HG02571 (cell line): ENCODE results near the gene TMEM63A.
"Not testable (repeated sequence)": the region's sequence is repeated elsewhere in the genome, so short reads cannot be mapped to it uniquely, and the experiment has no call there.

Experiments
- ATAC-seq: cut with Tn5 transposase; IDR thresholded peaks from one replicate; pipeline ENCODE4 v1.9.1; 2021; ENCODE audit warnings: mild to moderate bottlenecking, moderate library complexity; ENCODE audit not compliant: unreplicated experiment

The TMEM63A gene

DNA sequence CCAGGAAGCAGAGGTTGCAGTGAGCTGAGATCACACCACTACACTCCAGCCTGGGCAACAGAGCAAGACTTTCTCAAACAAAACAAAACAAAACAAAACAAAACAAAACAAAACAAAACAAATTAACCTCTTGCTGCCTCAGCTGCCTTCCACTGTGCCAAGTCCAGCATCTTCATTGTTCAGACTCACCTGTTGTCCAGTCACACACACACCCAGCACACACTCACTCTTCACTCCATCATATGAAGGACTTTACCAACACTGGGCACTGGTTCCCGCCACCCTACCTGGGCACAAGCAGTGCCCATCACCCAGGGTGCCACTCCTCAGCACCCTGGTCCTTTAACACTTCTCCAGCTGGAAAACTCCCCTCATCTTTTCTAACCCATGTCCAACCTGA is 27.3 kb upstream of the TMEM63A start:
- no peak for ATAC-seq

DNA sequence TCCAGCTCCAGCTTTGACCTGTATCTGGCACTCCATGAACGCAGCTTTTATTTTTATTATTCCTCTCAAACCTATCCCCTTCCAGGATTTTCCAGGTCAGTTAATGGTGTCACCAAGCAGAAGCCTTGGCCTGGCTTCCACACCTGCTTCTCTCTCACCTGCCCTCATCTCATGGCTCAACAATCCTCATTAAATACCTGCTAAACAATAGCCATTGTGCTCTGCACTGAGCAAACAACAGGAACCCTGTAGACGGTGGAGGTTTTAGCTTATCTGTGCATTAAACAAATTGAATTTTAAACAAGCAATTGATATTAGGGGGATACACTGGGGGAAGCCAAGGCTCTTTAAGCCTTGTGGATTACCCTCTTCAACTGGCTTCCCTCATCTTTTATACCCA is 26.6 kb upstream of the TMEM63A start:
- ATAC-seq, result no peak

- ATAC-seq, result no peak
Measured at GRCh38 chr1:225908013-225908640, 25.9 kb upstream of the TMEM63A start.

DNA sequence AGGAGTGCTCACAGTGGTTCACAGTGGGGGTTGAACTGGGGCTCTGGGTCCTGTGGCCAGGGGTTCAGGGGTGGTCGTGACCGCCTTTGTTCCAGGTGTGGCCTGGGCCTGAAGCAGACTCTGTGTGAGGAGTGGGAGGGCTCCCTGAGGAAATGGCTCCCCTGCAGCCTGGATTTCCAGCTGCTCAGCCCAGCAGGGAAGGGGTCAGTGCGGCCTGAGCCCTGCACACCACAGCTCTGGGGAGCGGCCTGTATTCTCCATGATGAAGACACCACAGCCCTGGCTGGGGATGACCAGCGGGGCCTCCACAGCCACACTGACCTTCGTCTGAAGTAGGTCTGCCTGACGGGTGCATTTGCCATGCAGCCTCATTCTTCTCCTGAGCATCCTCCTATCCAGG is 25.2 kb upstream of the TMEM63A start:
- ATAC-seq, result no peak

DNA sequence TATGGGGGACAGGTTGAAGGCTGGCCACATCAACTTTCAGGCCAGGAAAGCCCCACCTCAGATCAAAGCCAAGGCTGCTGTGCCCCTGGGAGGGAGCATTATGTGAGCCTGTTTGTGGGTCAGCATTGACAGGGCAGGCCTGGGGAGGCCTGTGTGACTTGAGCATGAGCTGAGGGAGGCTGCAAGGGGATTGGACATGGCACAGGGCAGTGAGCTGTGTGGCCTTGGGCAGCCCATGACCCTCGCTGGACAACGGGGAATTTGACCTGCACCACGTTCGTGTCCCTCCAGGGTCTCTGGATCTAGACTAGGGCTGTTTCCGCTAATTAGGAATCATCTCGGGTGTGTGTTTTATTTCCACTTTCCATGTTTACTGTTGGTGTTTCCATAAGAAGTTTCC is 24.3 kb upstream of the TMEM63A start:
- ATAC-seq, result no peak

- ATAC-seq, result no peak
Measured at GRCh38 chr1:225903623-225904022, 21.4 kb upstream of the TMEM63A start.

DNA sequence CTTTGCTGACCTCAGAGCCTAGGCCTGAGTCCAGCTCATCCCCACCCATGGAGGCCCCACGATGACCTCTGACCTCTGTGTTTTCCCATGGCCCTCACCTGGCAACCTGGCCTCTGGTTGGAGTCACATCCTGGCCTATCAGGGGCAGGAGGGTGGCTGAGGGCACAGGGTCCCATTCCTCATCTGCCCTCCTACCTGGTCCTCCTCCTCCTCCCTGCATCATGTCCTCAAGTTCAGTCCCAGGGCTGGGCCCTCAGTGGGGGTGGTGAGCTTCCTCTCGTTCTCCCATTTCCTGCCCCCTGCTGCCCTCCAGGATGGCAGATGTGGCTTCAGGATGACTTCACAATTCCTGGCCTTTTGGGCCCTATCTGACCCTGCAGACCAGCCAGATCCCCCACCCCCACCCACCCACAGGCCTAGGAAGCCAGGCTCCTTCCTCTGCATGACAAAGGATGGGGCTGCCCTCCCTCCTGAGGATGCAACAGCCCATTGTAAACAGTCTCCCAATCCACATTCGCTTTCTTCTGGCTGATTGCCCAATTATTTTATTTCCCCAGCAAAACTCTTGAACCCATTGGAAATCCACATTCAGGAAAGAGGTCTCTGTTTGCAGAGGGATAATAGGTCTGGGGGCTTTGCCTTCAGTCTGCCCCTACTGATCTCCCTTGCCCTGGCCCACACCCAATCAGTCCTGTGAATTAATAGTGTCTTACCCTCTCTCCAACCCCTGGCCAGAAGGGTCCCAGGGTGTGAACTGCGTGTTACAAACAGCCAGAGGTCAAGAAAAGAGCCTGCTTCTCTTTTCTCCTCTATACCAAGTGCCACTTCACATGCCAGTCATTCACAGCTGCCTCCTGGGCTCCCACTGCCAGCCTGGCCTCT is 17.1 kb upstream of the TMEM63A start:
- ATAC-seq, result no peak

DNA sequence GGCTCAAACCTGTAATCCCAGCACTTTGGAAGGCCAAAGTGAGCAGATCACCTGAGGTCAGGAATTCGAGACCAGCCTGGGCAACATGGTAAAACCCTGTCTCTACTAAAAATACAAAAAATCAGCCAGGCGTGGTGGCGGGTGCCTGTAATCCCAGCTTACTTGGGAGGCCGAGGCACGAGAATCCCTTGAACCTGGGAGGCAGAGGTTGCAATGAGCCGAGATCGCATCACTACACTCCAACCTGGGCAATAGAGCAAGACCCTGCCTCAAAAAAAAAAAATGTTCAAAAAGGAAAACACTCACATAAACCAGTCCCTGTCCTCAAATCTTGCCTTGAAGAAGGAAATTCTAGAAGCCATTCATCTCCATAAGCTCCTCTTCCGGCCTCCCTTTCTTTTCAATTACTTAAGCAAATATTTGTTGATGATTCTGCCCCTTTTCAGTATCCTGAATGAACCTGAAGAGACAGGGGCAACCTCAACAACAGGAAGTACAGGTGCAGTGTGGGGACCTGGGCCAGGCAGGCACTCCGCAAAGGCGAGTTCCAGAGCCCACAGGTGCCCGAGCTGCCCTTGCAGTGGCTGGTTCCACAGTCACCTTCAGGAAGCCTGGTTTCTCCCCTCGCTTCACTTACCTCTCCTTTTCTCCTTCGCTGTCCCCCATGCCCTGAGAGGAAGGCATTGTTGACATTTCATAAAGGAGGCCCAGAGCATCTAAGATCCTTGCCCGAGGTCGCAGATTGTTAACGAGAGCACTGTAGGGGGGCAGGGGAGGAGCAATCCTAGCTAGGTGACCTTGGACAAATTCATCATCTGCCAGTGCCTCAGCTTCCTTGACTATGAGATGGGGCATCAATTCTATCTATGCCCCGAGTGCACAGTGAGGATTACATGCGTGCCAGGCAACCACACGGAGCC is 15.7 kb upstream of the TMEM63A start:
- ATAC-seq, result no peak

- ATAC-seq, result peak; percentile 100
Measured at GRCh38 chr1:225896937-225897549, 14.9 kb upstream of the TMEM63A start.

- ATAC-seq, result no peak
Measured at GRCh38 chr1:225896494-225896893, 14.3 kb upstream of the TMEM63A start.

GRCh38 chr1:225892307-225892706 is 10.1 kb upstream of the TMEM63A start:
- no peak for ATAC-seq

GRCh38 chr1:225891229-225891972 is 9.2 kb upstream of the TMEM63A start:
- ATAC-seq, result no peak

- no peak for ATAC-seq
Measured at GRCh38 chr1:225890346-225891228, 8.4 kb upstream of the TMEM63A start.

DNA sequence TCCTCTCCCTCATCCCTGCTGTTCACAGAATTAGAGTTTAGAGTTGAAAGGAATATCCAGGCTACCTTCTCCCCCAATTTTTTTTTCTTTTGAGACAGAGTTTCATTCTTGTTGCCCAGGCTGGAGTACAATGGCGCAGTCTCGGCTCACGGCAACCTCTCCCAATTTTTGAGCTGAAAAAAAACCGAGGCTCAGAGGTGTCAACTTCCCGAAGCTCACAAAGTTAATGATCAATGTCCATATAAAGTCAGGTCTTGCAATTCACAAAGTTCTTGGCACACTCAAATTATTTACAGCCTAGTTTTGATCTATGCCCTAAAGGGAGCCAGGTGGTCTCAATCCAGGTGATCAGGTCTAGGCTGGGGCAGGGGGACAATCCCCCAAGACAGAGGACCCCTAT is 7.6 kb upstream of the TMEM63A start:
- no peak for ATAC-seq

DNA sequence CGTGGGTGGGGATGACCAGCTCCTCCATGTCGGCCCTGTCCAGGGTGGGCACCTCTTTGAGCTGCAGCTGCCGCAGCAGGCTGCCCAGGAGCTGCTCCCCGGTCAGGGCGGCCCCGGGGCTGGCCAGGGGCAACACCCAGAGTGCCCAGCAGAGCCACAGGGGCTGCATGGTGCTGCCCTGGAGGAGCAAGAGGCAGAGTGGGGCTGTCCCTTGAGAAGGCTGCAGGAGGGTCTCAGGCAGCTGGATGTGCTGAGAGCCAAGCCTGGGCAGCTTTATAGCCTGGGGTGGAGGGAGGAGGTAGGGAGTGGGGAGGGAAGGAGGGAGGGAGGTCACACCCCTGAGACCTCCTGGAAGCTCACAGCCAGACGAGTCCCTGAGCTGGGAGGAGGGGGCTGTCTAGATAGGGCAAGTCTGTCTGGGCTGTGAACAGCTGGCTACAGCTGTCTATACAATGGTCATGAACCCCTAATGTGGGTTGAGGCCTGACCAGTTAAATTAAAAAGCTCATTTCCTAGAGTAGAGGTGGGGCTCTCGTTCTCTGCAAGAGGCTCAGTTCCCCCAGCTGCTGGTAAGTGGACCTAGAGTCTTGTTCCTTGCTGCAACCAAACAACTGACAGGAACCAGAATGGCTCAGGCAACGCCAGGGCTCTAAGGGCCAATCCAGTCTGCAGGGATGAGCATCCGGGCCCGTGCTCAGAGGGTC is 6.9 kb upstream of the TMEM63A start, which contains the start of gene LEFTY1:
LEFTY1 (minus strand) TSS at position 249 of the 704 bp plus-strand sequence; CDS start at position 169, 80 bp downstream.
- no peak for ATAC-seq

DNA sequence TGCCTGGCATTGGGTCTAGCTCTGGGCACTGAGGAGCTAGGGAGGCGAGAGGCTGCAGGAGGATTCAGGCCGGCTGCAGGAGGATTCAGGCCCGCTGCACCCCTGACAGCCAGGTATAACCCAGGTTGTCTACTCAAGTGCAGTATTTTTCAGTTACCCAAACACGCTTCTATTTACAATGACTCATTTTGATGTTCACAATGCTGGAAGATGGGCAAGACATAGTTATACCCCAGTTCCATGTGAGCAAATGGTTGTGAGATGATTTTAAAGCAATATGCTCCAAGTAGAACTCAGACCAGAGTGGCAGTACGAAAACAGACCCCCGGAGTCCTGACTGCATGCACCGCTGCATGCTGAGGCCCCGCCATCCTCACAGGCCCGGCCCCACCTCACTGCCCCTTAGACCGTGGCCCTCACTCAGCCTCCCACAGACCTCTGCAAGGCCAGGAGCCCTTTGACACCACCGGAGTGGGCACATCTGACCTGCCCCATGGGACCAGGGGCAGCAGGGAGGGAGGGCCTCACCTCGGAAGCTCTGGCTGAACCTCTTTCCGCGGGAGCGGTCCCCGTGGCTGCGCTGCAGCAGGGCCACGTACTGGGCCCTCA is 6.2 kb upstream of the TMEM63A start:
- ATAC-seq, result no peak

- ATAC-seq, result not testable (repeated sequence)
Measured at GRCh38 chr1:225887554-225888288, 5.5 kb upstream of the TMEM63A start.

- no peak for ATAC-seq
Measured at GRCh38 chr1:225887030-225887314, 4.8 kb upstream of the TMEM63A start.
